ENCODE measurements around the gene CT45A2.
"Not testable (repeated sequence)": the region's sequence is repeated elsewhere in the genome, so short reads cannot be mapped to it uniquely, and the experiment has no call there.

Gene CT45A2, protein sequence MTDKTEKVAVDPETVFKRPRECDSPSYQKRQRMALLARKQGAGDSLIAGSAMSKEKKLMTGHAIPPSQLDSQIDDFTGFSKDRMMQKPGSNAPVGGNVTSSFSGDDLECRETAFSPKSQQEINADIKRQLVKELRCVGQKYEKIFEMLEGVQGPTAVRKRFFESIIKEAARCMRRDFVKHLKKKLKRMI

DNA sequence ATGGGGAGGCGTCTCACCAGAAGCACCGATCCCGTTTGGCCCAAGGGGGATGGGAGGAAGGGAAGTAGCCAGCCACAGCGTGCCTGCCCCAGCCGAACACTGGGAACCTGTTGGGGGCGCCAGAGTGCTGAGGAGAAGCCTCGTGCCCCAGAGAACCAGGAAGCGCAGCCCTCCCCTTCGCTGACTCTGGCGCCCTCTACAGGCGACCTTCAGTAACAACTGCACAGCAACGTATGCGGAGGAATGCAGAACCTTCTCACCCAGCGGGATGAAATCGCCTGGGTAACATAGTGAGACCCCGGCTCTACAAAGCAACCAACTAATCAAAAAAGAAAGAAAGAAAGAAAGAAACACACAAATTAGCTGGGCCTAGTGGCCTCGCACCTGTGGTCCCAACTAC, at the start of gene CT45A2:
CT45A2 (minus strand) TSS at position 101 of the 400 bp plus-strand sequence. CDS start 3,747 bp downstream, outside the sequence.
- DNase-seq (ENCODE audit: low spot score), result not testable (repeated sequence)

DNA sequence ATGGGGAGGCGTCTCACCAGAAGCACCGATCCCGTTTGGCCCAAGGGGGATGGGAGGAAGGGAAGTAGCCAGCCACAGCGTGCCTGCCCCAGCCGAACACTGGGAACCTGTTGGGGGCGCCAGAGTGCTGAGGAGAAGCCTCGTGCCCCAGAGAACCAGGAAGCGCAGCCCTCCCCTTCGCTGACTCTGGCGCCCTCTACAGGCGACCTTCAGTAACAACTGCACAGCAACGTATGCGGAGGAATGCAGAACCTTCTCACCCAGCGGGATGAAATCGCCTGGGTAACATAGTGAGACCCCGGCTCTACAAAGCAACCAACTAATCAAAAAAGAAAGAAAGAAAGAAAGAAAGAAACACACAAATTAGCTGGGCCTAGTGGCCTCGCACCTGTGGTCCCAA, 34.6 kb upstream of the CT45A2 start, which contains the start of gene CT45A8:
CT45A8 (minus strand) TSS at position 101 of the 400 bp plus-strand sequence. CDS start 3,755 bp downstream, outside the sequence.
- DNase-seq (ENCODE audit: low spot score), result not testable (repeated sequence)

DNA sequence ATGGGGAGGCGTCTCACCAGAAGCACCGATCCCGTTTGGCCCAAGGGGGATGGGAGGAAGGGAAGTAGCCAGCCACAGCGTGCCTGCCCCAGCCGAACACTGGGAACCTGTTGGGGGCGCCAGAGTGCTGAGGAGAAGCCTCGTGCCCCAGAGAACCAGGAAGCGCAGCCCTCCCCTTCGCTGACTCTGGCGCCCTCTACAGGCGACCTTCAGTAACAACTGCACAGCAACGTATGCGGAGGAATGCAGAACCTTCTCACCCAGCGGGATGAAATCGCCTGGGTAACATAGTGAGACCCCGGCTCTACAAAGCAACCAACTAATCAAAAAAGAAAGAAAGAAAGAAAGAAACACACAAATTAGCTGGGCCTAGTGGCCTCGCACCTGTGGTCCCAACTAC, 17.4 kb upstream of the CT45A2 start, which contains the start of gene CT45A7:
CT45A7 (minus strand) TSS at position 101 of the 400 bp plus-strand sequence. CDS start 3,747 bp downstream, outside the sequence.
- not testable (repeated sequence) for DNase-seq (ENCODE audit: low spot score)

DNA sequence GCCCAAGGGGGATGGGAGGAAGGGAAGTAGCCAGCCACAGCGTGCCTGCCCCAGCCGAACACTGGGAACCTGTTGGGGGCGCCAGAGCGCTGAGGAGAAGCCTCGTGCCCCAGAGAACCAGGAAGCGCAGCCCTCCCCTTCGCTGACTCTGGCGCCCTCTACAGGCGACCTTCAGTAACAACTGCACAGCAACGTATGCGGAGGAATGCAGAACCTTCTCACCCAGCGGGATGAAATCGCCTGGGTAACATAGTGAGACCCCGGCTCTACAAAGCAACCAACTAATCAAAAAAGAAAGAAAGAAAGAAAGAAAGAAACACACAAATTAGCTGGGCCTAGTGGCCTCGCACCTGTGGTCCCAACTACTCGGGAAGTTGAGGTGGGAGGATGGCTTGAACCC, 17.1 kb downstream of the CT45A2 start, which contains the start of gene CT45A6:
CT45A6 (minus strand) TSS at position 101 of the 400 bp plus-strand sequence. CDS start 3,794 bp downstream, outside the sequence.
- not testable (repeated sequence) for DNase-seq (ENCODE audit: low spot score)

DNA sequence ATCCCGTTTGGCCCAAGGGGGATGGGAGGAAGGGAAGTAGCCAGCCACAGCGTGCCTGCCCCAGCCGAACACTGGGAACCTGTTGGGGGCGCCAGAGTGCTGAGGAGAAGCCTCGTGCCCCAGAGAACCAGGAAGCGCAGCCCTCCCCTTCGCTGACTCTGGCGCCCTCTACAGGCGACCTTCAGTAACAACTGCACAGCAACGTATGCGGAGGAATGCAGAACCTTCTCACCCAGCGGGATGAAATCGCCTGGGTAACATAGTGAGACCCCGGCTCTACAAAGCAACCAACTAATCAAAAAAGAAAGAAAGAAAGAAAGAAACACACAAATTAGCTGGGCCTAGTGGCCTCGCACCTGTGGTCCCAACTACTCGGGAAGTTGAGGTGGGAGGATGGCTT, 34.4 kb downstream of the CT45A2 start, which contains the start of gene CT45A5:
CT45A5 (minus strand) TSS at position 101 of the 400 bp plus-strand sequence. CDS start 3,774 bp downstream, outside the sequence.
- not testable (repeated sequence) for DNase-seq (ENCODE audit: low spot score)

DNA sequence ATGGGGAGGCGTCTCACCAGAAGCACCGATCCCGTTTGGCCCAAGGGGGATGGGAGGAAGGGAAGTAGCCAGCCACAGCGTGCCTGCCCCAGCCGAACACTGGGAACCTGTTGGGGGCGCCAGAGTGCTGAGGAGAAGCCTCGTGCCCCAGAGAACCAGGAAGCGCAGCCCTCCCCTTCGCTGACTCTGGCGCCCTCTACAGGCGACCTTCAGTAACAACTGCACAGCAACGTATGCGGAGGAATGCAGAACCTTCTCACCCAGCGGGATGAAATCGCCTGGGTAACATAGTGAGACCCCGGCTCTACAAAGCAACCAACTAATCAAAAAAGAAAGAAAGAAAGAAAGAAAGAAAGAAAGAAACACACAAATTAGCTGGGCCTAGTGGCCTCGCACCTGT, 51.7 kb downstream of the CT45A2 start, which contains the start of gene CT45A3:
CT45A3 (minus strand) TSS at position 101 of the 400 bp plus-strand sequence. CDS start 3,747 bp downstream, outside the sequence.
- DNase-seq (ENCODE audit: low spot score), result not testable (repeated sequence)
